Prostate gland (tissue), 2 donors: ENCODE data around the gene PLCD3. TPM values are rescaled to one million over a fixed set of nuclear protein-coding genes. Genes with fewer than 3 reads are reported as not detected.

Experiments used
- DNase-seq: peaks from one replicate; pipeline ENCODE4 v3.0.0-alpha.2; 2019; ENCODE audit warnings: low spot score
- H3K27ac ChIP-seq, 2 donors: fragments of 200-600 bp; sonication (generic); 2 replicates each; pipeline ENCODE4 v1.5.1; 2017 to 2019
- H3K27me3 ChIP-seq: fragments of 200-600 bp; sonication (generic); replicated peaks from 2 replicates; pipeline ENCODE4 v1.5.1; 2019; ENCODE audit not compliant: insufficient read depth
- H3K36me3 ChIP-seq, 2 donors: fragments of 200-600 bp; sonication (generic); 1 replicate in 1 of 2; 2 replicates in 1 of 2; pipeline versions ENCODE4 v1.5.1 to v1.8.1; 2017 to 2019
- H3K4me1 ChIP-seq: fragments of 200-600 bp; sonication (generic); replicated peaks from 2 replicates; pipeline ENCODE4 v1.5.1; 2019
- H3K4me3 ChIP-seq, 2 donors: fragments of 200-600 bp; sonication (generic); 2 replicates each; pipeline ENCODE4 v1.5.1; 2017 to 2019
- H3K9me3 ChIP-seq: fragments of 200-600 bp; sonication (generic); 2 replicates; pipeline ENCODE4 v1.5.1; 2017
- POLR2A ChIP-seq: fragments of 450-650 bp; IDR thresholded peaks from one replicate; pipeline ENCODE4 v1.6.1; 2016; ENCODE audit warnings: antibody characterized with exemption, mild to moderate bottlenecking
- POLR2AphosphoS5 ChIP-seq: sonication (generic); formaldehyde crosslinking; IDR thresholded peaks from one replicate; pipeline ENCODE4 v1.6.1; 2017; ENCODE audit warnings: antibody characterized with exemption
- WGBS: methylation state at CpG from one replicate; pipeline ENCODE4 v1.1.5; 2018; 5-methylcytosine and 5-hydroxymethylcytosine counted together
- intact Hi-C: fragments of 100-400 bp; cut with DNase I; formaldehyde crosslinking; loops from one replicate; pipeline ENCODE4 v1.14.2; 2022
- total RNA-seq, 2 donors: library from RNA; depleted of rRNA; stranded (reverse); fragments of >200 nt; gene quantifications; one replicate each; pipeline ENCODE4 v1.1.0, GENCODE V29; 2016
- TF ChIP-seq, protein P1 (sequence below), 4 experiments: fragments of 200-600 bp in 2 of 4; fragments of 450-650 bp in 2 of 4; sonication (generic) in 2 of 4; IDR thresholded peaks; 1 replicate in 3 of 4; 2 replicates in 1 of 4; pipeline ENCODE4 v1.5.1; 2016 to 2019; ENCODE audit warnings: antibody characterized with exemption in 4 of 4, mild to moderate bottlenecking in 2 of 4, moderate library complexity in 2 of 4

PLCD3 gene
- total RNA-seq, 2 donors from 2014 or later, result 34.7 to 154 TPM

DNA sequence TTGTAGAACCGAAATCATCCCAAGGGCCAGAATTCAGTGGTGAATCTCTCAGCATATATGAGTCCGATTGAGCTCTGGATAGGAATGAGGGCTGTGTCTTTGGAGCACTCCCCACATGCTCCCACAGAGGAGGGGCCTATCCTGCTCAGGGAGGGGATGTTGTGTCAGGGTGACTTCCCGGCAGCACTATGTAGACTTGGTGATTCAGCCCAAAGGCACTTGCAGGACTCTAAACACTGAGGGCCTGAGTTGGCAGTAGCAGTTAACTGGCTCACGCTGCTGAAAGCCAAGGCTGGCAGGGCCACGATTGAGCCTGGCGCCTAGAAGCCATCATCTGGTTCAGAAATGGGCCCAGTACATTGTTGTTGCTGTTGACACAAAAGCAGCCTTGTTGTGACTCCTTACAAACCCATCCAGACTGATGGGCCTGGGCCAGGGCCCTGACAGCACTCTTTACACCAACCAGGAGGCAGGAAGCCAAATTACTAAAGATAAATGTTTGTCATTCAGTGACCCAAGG, 39.3 kb downstream of the PLCD3 start:
- DNase-seq, result peak; percentile 91
- H3K36me3 ChIP-seq, result peaks cover 6 to 15% of the 10 kb centered on the region in 2 donors
- no peak overlapping the region for H3K4me3 ChIP-seq
- no peaks in the 10 kb centered on the region for H3K9me3 ChIP-seq
- H3K27me3 ChIP-seq, result no peaks in the 10 kb centered on the region
- WGBS, result 19% methylated on average over 6 of the region's 6 CpGs
- H3K27ac ChIP-seq, result peak overlapping the region; percentile 77
- H3K4me1 ChIP-seq, result peaks cover 6% of the 10 kb centered on the region
- intact Hi-C loops, result loop anchor here (5.0 kb wide), 2 partner anchors 39 to 41 kb away; partner anchors contain the start of genes DCAKD and PLCD3
- TF ChIP-seq POLR2A (peak; percentile 68), POLR2AphosphoS5 (peak; percentile 95)
- TF ChIP-seq, protein P1, sequence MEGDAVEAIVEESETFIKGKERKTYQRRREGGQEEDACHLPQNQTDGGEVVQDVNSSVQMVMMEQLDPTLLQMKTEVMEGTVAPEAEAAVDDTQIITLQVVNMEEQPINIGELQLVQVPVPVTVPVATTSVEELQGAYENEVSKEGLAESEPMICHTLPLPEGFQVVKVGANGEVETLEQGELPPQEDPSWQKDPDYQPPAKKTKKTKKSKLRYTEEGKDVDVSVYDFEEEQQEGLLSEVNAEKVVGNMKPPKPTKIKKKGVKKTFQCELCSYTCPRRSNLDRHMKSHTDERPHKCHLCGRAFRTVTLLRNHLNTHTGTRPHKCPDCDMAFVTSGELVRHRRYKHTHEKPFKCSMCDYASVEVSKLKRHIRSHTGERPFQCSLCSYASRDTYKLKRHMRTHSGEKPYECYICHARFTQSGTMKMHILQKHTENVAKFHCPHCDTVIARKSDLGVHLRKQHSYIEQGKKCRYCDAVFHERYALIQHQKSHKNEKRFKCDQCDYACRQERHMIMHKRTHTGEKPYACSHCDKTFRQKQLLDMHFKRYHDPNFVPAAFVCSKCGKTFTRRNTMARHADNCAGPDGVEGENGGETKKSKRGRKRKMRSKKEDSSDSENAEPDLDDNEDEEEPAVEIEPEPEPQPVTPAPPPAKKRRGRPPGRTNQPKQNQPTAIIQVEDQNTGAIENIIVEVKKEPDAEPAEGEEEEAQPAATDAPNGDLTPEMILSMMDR (IDR thresholded peaks at IDR 0.05), result no peak

DNA sequence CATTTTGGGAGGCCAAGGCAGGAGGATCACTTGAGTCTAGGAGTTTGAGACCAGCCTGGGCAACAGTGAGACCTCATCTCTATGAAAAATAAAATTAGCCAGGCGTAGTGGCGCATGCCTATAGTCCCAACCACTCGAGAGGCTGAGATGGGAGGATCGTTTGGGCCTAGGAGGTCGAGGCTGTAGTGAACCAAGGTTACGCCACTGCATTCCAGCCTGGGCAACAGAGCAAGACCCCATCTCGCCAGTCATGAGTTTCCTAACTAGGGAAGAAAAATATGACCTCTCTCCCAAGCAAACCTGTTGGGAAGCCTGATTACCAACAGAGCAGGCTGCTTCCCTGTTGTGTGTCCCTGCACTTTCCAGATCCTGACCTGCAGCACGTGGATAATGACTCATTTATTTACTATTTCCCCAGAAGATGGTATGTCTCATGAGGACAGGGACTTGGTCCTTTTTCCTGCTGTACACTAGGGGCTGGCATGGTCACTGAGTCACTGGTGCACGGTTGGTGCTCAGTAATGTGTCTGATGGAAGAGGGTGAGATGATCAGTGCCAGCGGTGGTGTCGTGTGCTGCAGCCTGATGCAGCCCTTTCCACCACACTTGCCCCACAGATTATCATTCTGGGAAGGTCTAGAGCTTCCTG, 40.4 kb downstream of the PLCD3 start:
- Histone ChIP-seq H3K4me3 (no peak overlapping the region), H3K9me3 (no peaks in the 10 kb centered on the region), H3K27ac (peak overlapping the region; percentile 77), H3K4me1 (peaks cover 16% of the 10 kb centered on the region), H3K27me3 (no peaks in the 10 kb centered on the region), H3K36me3 (peaks cover 3 to 7% of the 10 kb centered on the region in 2 donors)
- 86% methylated on average over 11 of the region's 11 CpGs for WGBS
- TF ChIP-seq POLR2AphosphoS5 (no peak), POLR2A (no peak)
- TF ChIP-seq, protein P1 (IDR thresholded peaks at IDR 0.05), result no peak
- intact Hi-C loops, result loop anchor here (5.0 kb wide), 2 partner anchors 40 kb away; partner anchors contain the start of genes DCAKD and PLCD3
- DNase-seq, result no peak

DNA sequence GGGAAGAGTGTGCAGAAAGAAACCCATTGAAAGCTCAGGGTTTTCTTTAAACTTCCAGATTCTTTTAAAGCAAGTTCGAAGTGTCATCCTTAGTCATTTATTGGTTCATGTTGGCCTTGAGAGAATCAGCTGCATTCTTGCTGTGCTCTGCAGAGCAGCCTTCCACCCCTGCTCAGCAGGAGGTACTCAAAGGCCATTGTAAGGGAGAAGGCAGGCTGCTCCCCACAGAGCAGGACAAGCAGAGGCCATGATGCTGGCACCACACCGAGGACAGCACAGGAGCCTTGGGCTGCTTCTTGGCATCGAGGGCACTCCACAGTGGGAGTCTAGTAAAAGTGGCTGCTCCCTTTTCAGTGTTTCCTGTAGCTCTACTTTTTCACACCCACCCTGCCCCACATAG, 41.6 kb downstream of the PLCD3 start:
- H3K36me3 ChIP-seq, result peaks cover 1 to 4% of the 10 kb centered on the region in 2 donors
- H3K9me3 ChIP-seq, result no peaks in the 10 kb centered on the region
- no peak for DNase-seq
- WGBS, result 77% methylated on average over 3 of the region's 3 CpGs
- TF ChIP-seq, protein P1 (IDR thresholded peaks at IDR 0.05), result no peak
- no peak for TF ChIP-seq POLR2AphosphoS5
- TF ChIP-seq POLR2A, result no peak
- H3K27me3 ChIP-seq, result no peaks in the 10 kb centered on the region
- H3K27ac ChIP-seq, result no peak overlapping the region
- H3K4me1 ChIP-seq, result peaks cover 20% of the 10 kb centered on the region
- intact Hi-C loops, result loop anchor here (5.0 kb wide), 2 partner anchors 38 to 42 kb away; partner anchors contain the start of genes DCAKD and PLCD3
- H3K4me3 ChIP-seq, result no peak overlapping the region

DNA sequence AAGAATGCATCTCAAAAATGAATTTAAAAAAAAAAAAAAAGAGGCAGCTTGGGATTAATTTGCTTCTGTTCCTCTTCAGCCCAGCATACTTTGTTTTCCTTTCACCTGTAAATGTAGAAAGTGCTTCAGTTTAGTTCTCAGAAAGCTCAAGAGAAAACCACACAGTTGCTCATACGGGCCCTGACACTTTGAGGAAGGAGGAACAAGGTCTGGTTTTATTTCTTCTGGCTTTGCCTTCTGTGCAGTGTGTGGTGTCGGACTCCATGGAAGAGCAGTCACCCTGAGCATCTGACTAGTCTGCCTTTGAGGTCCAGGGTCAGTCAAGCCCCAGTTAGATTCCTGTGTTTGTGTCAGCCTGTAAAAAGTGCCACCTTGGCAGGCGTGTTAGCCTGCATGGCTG, 43.6 kb downstream of the PLCD3 start:
- peaks cover 20% of the 10 kb centered on the region for H3K4me1 ChIP-seq
- no peak for DNase-seq
- H3K27me3 ChIP-seq, result no peaks in the 10 kb centered on the region
- TF ChIP-seq POLR2AphosphoS5 (no peak), POLR2A (no peak)
- TF ChIP-seq, protein P1 (IDR thresholded peaks at IDR 0.05), result no peak
- H3K27ac ChIP-seq, result no peak overlapping the region
- intact Hi-C loops, result no loop called here
- H3K9me3 ChIP-seq, result no peaks in the 10 kb centered on the region
- H3K36me3 ChIP-seq, result peaks cover 0 to 4% of the 10 kb centered on the region in 2 donors
- 65% methylated on average over 3 of the region's 3 CpGs for WGBS
- no peak overlapping the region for H3K4me3 ChIP-seq
